HG03520 (cell line): ENCODE data around the gene ZNF469.

Source experiments
- ATAC-seq: cut with Tn5 transposase; IDR thresholded peaks from one replicate; pipeline ENCODE4 v1.9.1; 2021; ENCODE audit warnings: mild to moderate bottlenecking, moderate library complexity; ENCODE audit not compliant: unreplicated experiment

ZNF469 gene

DNA sequence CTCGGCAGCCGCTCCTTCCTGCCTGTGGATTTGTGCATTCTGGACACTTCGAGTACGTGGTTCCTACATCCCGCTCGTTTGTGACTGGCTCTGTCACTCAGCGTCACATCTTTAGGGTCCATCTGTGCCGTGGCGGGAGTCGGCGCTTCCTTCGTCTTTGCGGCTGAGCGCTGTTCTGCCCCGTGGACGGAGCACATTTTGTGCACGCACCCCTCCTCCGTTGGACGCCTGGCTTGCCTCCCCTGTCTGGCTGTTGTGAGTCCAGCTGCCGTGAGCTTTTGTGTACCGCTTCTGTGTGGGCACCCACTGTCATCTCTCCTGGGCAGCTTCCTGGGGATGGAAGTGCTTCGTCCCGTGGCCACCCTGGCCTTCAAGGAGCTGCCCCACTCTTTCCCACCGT, 6.4 kb downstream of the ZNF469 start:
- no peak for ATAC-seq

GRCh38 chr16:88389621-88390160, 6.9 kb downstream of the ZNF469 start:
- no peak for ATAC-seq

- no peak for ATAC-seq
These were observed 7.5 kb downstream of the ZNF469 start for GRCh38 chr16:88390265-88390664.

DNA sequence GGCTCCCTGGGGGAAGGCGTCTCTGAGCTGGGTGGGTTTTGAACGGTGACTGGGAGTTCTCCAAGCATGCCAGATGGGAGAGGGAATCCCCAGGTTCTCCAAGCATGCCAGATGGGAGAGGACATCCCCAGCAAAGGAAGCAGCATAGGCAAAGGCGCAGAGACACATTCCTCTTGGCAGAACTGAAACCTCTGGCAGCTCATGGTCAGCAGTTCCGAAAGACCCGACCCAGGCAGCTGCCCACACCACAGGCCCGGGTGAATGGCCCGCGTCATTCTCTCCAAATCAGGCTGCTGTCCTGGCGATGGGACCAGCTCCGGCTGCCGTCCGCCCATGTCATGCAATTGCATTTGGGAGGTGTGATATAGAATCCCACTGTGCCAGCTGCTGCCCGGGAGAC, 8.0 kb downstream of the ZNF469 start:
- ATAC-seq: no peak

DNA sequence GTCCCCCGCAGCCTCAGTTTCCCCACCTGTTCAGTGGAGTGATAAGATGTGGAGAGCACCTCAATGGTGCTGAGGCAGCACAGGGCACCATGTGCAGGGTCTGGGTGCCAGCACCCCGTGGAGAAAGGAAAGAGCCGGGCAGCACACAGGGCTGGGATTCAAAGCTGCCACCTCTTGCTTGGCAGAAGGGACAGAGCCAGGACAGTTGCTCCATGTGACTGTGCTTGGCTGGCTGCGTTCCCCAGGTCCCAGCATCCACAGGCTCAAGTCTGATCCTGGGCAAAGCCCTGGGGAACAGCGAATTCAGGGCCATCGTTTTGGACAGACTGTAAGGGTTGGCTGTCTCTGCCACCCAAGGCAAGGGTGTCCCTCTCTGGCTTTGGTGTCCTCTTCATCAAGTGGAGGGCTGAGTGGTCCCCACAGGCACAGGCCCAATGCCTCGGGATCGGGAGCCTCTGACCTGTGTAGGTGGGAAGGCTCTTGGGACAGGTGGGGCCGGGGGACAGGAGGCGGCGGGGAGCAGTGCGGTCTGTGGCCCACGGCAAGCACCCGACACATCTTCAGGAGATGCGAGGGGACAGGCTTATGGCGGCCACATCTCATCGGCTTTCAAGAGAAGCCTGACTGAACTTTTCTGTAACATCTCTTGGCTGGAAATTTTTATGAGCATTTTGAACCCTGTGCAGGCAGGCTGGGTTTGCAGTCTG, 8.5 kb downstream of the ZNF469 start:
- ATAC-seq: no peak

GRCh38 chr16:88392111-88392510, 9.4 kb downstream of the ZNF469 start:
- no peak for ATAC-seq

DNA sequence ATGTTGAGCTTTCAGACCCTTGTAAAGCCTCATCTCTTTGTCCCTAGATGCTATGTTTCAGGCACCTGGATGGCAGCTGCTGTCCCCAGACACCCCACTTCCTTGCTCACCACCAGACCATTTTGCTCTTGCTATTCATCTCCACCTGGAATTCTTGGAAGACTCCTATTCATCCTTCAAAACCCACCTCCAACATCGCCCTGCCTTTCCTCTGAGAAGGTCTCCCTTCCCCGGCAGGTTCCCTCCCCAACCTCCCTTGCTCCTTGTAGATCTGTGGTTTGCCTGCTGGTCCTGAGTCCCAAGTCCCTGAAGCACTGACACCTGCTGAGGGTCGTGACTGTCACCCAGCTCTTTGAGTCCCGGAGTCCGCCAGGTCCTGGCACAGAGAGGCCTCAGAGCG, 9.9 kb downstream of the ZNF469 start:
- ATAC-seq: no peak

DNA sequence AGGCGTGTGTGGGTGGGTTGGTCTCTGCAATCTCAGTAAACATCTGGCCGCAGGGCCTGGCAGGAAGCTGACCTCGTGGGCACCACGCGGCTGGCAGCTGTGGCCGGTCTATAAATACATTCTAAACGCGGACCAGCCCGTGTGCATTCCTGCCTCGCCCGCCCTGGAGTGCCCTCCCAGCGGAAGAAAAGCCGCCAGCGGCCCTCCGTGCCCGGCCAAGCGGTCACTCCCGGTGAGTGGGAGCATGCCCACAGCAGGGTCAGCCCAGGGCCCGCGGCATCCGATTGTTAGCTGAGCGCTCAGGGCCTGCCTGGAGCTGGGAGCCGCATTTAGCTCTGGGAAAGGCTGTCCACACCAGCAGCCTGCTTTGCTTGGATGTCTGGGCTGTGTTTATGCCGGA, 10.3 kb downstream of the ZNF469 start:
- no peak for ATAC-seq

- no peak for ATAC-seq
These were observed 10.8 kb downstream of the ZNF469 start for GRCh38 chr16:88393571-88393970.

DNA sequence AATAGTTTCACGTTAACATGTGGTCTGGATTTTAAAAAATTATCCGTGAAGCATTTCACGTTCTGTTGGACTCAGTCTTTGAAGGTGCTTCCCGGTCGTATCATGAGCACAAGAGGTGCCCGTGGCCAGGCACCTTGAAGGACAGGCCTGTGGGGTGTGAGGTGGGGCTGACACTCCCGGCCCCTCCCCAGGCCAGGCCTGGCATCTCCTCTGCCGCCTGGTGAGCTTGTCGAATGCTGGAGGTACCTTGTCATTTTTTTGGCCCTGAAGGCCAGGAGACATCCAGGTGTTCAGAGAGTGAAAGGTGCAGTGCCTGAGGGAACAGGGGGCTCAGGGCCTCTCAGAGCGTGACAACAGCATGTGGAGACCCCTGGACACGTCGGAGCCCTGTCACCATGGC, 11.7 kb downstream of the ZNF469 start:
- ATAC-seq: no peak

- no peak for ATAC-seq
These were observed 13.2 kb downstream of the ZNF469 start for GRCh38 chr16:88395669-88396584.

DNA sequence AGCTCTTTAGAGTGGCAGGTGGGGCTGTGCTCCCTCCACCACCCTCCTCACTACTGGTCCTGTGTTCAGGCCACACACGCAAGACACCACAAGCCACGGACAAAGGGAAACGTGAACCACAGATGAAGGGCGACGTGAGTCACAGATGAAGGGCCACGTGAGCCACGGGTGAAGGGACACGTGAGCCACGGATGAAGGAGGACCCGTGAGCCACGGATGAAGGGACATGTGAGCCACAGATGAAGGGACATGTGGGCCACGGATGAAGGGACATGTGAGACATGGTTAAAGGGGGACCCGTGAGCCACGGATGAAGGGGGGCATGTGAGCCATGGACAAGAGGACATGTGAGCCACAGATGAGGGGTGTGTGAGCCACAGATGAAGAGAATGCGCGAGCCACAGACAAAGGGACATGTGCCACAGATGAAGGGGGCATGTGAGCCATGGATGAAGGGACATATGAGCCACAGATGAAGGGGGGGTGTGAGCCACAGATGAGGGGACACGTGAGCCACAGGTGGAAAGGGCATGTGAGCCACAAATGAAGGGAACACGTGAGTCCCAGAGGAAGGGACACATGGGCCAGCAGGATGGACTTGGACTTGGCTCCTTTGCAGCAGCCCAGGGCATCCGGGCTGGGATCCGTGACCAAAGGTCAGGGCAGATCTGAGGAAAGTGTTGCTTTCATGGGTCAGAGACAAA, 15.6 kb downstream of the ZNF469 start:
- ATAC-seq: no peak

DNA sequence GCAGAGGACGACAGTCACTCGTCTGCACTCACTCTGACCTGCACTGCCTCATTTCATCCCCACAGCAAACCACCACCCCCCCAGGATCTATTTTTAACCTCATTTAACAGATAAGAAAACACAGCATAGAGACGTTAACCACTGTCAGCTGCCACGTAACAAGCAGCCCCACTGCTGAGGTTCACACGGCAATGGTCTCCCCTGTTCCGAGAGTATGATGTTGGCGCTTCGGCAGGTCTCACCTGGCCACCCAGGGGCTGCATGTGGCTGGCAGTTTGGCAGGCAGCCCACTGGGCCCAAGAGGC, 16.1 kb downstream of the ZNF469 start:
- no peak for ATAC-seq

DNA sequence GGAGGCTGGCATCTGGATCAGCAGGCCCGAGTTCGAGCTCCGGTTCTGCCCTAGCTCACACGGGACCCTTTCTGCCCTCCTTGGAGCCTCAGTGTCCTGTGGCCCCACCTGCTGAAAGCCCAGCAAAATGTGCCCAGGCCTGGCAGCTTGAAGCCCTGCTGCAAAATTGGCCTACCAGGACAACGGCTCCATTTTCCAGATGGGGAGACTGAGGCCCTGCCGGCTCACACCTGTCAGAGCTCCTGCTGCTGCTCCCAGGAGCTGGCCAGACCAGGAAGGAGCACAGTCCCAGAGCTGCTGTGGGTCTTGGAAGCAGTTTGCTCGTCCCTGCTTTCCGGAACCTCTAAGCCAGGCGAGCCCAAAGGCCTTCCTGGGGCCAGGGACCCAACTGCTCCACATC, 17.4 kb downstream of the ZNF469 start:
- no peak for ATAC-seq

DNA sequence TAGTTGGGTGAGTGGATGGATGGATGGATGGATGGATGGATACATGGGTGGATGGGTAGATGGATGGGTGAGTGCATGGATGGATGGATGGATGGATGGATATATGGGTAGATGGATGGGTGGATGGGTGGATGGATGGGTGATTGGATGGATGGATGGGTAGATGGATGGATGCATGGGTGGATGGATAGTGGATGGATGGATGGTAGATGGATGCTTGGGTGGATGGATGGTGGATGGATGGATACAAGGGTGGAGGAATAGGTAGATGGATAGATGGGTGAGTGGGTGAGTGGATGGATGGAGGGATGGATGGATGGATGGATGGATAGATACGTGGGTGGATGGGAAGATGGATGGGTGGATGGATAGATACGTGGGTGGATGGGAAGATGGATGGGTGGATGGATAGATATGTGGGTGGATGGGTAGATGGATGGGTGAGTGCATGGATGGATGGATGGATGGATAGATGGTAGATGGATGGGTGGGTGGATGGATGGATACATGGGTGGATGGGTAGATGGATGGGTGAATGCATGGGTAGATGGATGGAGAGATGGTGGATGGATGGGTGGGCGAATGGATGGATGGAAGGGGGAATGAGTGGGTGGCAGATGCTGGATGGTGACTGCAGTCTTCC, 19.0 kb downstream of the ZNF469 start:
- ATAC-seq: no peak

DNA sequence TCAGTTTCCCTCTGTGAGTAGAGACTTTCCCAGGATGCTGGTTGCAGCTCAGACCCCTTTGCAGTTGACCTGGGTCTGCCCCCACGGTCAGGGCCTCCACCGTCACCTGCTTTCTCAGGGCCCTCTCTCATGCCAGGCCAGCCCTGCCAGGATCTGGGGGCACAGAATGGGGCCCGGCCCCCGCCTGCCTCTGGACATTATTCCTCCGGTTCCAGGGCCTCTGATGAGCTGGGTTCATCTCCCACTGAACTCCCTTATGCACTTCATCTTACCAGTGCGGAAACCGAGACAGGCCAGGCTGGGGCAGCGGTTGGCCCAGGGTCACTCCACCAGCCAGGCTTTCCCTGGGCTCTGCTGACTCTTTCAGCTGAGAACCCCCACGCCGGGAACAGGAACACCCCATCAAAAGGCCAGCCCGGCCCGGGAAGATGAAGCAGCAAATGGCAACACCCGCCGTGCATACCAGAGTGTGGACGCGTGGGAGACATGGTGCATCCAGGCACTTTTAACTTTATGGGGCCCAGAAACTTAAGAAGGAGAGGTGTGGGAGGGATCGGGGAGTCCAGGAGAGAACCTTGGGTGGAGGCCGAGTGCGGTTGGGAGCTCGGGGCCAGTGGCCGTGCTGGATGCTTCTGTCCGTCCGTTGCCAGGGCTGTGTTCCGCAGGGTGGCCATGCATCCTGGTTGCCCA, 19.9 kb downstream of the ZNF469 start:
- ATAC-seq: no peak

GRCh38 chr16:88403794-88404581, 21.2 kb downstream of the ZNF469 start:
- ATAC-seq: no peak

- no peak for ATAC-seq
These were observed 22.0 kb downstream of the ZNF469 start for GRCh38 chr16:88404769-88405168.

DNA sequence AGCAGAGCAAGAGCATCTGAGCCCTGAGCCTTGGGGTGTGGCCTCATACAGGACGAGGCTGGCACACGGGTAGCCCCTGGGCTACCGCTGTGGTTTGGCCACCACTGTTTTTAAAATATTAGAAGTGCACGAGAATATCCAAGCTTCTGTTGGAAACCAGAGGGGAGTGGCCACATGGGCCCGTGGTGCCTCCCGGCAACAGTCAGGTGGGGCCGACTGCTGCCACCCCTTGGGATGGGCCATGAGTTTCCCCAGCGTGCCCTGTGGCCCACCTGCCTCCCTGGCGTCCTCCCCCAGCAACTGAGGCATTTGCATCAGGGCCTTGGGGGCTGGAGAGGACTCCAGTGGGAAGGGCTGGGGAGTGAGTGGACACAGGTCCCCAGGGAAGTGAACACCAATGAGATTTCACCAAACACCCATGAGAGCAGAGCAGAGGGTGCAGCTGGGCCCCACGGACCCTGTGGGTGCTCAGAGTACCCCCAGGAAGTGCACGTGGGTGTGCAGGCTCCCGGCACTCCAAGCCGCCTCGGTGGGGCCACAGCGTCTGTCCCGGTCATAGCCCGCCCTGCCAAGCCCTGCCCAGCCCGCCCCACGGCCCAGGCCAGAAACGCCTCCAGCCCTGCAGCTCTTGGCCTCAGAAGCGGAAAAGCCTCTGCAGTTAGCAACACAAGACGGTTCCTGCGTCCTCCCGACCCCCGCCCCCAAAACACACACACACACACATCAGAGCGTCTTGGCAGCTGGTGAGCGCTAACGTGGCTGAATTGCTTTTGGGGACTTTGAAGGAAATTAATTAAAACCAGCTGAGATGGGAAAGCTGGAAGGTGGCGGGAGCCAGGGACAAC, 22.7 kb downstream of the ZNF469 start:
- ATAC-seq: no peak
